ENCODE measurements around the gene CDHR3. TPM values are rescaled to one million over a fixed set of nuclear protein-coding genes. Genes with fewer than 3 reads are reported as not detected.

Gene CDHR3
- total and polyA plus RNA-seq, 10 of the 15 experiments (the other 5 are each of a cell fraction or from before 2014, with no cell fraction given), result 0.06 to 0.11 TPM; not detected in 8

GRCh38 chr7:106070201-106070551 is 107.1 kb downstream of the CDHR3 start (continued):
- TF ChIP-seq ZBTB11 (CRISPR knock-in tag; IDR thresholded peaks at IDR 0.05) (no peak), ZNF592 (IDR thresholded peaks at IDR 0.05) (no peak), CREB1 (IDR thresholded peaks at IDR 0.05; ENCODE audit: low read depth) (no peak), HDAC6 (IDR thresholded peaks at IDR 0.05; ENCODE audit: unreplicated experiment) (no peak), CTCF (IDR thresholded peaks at IDR 0.05 in 2 of 3, conservative IDR thresholded peaks at IDR 0.05 in 1 of 3; ENCODE audit: control insufficient read depth in 2 of 3, extremely low read depth in 1 of 3, insufficient read depth in 1 of 3, low read depth in 3 of 3, low read length in 3 of 3) (no peak)

All from GM12878 (cell line).